ENCODE measurements around the gene SLC5A4. TPM values are rescaled to one million over a fixed set of nuclear protein-coding genes. Genes with fewer than 3 reads are reported as not detected.
"Not testable (repeated sequence)": the region's sequence is repeated elsewhere in the genome, so short reads cannot be mapped to it uniquely, and the experiment has no call there.

SLC5A4 gene
- total RNA-seq (not detected in 2 replicates), polyA plus RNA-seq (not detected in 2 replicates), polyA minus RNA-seq (not detected in 2 replicates)
- total RNA-seq (2013): not detected

DNA sequence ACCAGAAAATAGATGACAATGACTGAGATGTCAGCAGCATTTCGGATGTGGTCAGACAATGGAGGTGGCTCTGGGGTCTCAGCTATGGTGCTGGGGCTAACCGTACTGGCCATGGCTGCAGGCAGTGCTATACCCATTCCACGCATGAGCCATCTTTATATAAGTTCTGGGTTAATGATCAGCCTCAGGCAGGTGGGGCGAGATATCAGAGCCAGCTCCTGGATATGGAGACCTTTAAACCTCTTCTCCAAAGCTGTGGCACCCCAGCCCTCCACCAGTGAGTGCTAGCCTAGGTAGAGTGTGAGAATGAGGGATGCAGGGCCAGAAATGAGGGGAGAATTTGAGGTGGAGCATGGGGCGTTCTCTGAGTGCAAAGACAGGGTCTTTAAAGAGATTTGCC, at the start of gene SLC5A4:
TSS of gene SLC5A4 (minus strand) at position 131 of the 400 bp plus-strand sequence. CDS start at position 113, 18 bp downstream.
- 91% methylated on average over 4 of the region's 5 CpGs for WGBS (ENCODE audit: insufficient coverage)
- H3K4me2 ChIP-seq (replicated peaks; ENCODE audit: low read depth, low read length, poor library complexity, severe bottlenecking): no peak within 1 kb of the TSS
- no peak within 1 kb of the TSS for H3K4me3 ChIP-seq (ENCODE audit: control extremely low read depth in 1 of 5, extremely low read depth in 1 of 5, insufficient read depth in 1 of 5, low read depth in 2 of 5, low read length in 4 of 5)
- Mint-ChIP-seq H3K4me3 (no peak within 1 kb of the TSS), H3K27me3 (peaks cover 32% of the 10 kb centered on the region), H3K9me3 (ENCODE audit: insufficient read depth) (no peaks in the 10 kb centered on the region), H3K27ac (no peak within 1 kb of the TSS), H3K4me1 (no peaks in the 10 kb centered on the region)
- ATAC-seq (ENCODE audit: low read depth) (no peak), DNase-seq (no peak)
- no peak within 1 kb of the TSS for H2AFZ ChIP-seq (ENCODE audit: insufficient read depth, low read depth, low read length, poor library complexity, severe bottlenecking)
- CTCF ChIA-PET: no interaction called here
- no peaks in the 10 kb centered on the region for H3K36me3 ChIP-seq (replicated peaks in 1 of 2; ENCODE audit: control extremely low read depth in 1 of 2, control insufficient read depth in 1 of 2, extremely low read depth in 1 of 2, insufficient read depth in 2 of 2, low read length in 1 of 2)
- no peak within 1 kb of the TSS for H3K9ac ChIP-seq (ENCODE audit: low read length)
- H4K20me1 ChIP-seq (ENCODE audit: control insufficient read depth, insufficient read depth, low read length, poor library complexity, severe bottlenecking): no peaks in the 10 kb centered on the region
- H3K4me1 ChIP-seq (ENCODE audit: control insufficient read depth in 2 of 2, insufficient read depth in 2 of 2, low read length in 2 of 2): no peaks in the 10 kb centered on the region
- TF ChIP-seq, protein P1, sequence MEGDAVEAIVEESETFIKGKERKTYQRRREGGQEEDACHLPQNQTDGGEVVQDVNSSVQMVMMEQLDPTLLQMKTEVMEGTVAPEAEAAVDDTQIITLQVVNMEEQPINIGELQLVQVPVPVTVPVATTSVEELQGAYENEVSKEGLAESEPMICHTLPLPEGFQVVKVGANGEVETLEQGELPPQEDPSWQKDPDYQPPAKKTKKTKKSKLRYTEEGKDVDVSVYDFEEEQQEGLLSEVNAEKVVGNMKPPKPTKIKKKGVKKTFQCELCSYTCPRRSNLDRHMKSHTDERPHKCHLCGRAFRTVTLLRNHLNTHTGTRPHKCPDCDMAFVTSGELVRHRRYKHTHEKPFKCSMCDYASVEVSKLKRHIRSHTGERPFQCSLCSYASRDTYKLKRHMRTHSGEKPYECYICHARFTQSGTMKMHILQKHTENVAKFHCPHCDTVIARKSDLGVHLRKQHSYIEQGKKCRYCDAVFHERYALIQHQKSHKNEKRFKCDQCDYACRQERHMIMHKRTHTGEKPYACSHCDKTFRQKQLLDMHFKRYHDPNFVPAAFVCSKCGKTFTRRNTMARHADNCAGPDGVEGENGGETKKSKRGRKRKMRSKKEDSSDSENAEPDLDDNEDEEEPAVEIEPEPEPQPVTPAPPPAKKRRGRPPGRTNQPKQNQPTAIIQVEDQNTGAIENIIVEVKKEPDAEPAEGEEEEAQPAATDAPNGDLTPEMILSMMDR (IDR thresholded peaks at IDR 0.05): no peak
- no peak for TF ChIP-seq EZH2 (IDR thresholded peaks at IDR 0.05; ENCODE audit: borderline replicate concordance, insufficient read depth, low read depth, low read length, poor library complexity, severe bottlenecking)
- POLR2A ChIA-PET: no interaction called here
- no peaks in the 10 kb centered on the region for H3K9me3 ChIP-seq (ENCODE audit: control extremely low read depth in 1 of 3, control insufficient read depth in 2 of 3, insufficient read depth in 1 of 3, low read length in 2 of 3)
- peaks cover 0 to 5% (median 0%) of the 10 kb centered on the region in 4 experiments for H3K27me3 ChIP-seq (replicated peaks in 1 of 4; ENCODE audit: control extremely low read depth in 1 of 4, control insufficient read depth in 3 of 4, insufficient read depth in 4 of 4, low read length in 3 of 4)
- intact Hi-C loops (cut with micrococcal nuclease): no loop called here
- H3K79me2 ChIP-seq (ENCODE audit: control insufficient read depth, insufficient read depth, low read length): no peaks in the 10 kb centered on the region
- H3K27ac ChIP-seq (ENCODE audit: low read length in 2 of 2): no peak within 1 kb of the TSS

DNA sequence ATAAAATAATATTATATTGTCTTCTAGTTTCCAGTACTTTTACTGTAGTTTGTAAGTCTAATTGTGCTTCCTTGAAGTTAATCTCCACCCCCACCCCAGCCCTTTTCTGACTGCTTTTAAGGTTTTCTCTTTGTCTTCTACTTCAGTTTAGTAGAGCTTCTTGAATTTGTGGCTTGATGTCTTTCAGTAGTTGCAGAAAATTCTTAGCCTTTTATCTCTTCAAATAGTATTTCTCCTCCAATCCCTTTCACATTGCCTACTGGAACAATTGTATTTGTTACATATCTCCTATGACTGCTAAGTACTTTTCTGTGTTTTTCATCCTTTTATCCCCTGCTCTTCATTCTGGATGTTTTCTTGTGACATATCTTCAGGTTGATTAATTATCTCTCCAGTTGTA, 38.8 kb upstream of the SLC5A4 start:
- H3K4me3 ChIP-seq (ENCODE audit: control extremely low read depth in 1 of 5, extremely low read depth in 1 of 5, insufficient read depth in 1 of 5, low read depth in 2 of 5, low read length in 4 of 5); POLR2A ChIA-PET; H3K9me3 ChIP-seq (ENCODE audit: control extremely low read depth in 1 of 3, control insufficient read depth in 2 of 3, insufficient read depth in 1 of 3, low read length in 2 of 3); H2AFZ ChIP-seq (ENCODE audit: insufficient read depth, low read depth, low read length, poor library complexity, severe bottlenecking); H3K4me2 ChIP-seq (replicated peaks; ENCODE audit: low read depth, low read length, poor library complexity, severe bottlenecking); H3K9me3 Mint-ChIP-seq (ENCODE audit: insufficient read depth); CTCF ChIA-PET; DNase-seq; H3K4me3 Mint-ChIP-seq; H3K27me3 Mint-ChIP-seq; H3K4me1 ChIP-seq (ENCODE audit: control insufficient read depth in 2 of 2, insufficient read depth in 2 of 2, low read length in 2 of 2); H3K79me2 ChIP-seq (ENCODE audit: control insufficient read depth, insufficient read depth, low read length); H3K36me3 ChIP-seq (replicated peaks in 1 of 2; ENCODE audit: control extremely low read depth in 1 of 2, control insufficient read depth in 1 of 2, extremely low read depth in 1 of 2, insufficient read depth in 2 of 2, low read length in 1 of 2); H3K27ac ChIP-seq (ENCODE audit: low read length in 2 of 2); H3K27me3 ChIP-seq (replicated peaks in 1 of 4; ENCODE audit: control extremely low read depth in 1 of 4, control insufficient read depth in 3 of 4, insufficient read depth in 4 of 4, low read length in 3 of 4); H3K9ac ChIP-seq (ENCODE audit: low read length); H3K27ac Mint-ChIP-seq; H4K20me1 ChIP-seq (ENCODE audit: control insufficient read depth, insufficient read depth, low read length, poor library complexity, severe bottlenecking); ATAC-seq (ENCODE audit: low read depth); intact Hi-C loops (cut with micrococcal nuclease); H3K4me1 Mint-ChIP-seq: not testable (repeated sequence)

All from B cell (primary cell).